GM12864 (cell line): ENCODE measurements around the gene ALDH7A1.
"Not testable (repeated sequence)": the region's sequence is repeated elsewhere in the genome, so short reads cannot be mapped to it uniquely, and the experiment has no call there.

ENCODE experiments used
- DNase-seq: peaks from one replicate; pipeline ENCODE4 v3.0.0-alpha.2; 2011; ENCODE audit warnings: low read depth
- H3K4me3 ChIP-seq: 2 replicates; pipeline ENCODE4 v1.5.1; 2011; ENCODE audit warnings: mild to moderate bottlenecking, low read depth, low read length, control low read depth
- TF ChIP-seq, protein P1 (sequence below): IDR thresholded peaks from 2 replicates; pipeline ENCODE4 v1.5.1; 2011; ENCODE audit warnings: low read depth, mild to moderate bottlenecking, moderate library complexity, low read length, control low read depth, inconsistent platforms; ENCODE audit errors: missing control alignments

Gene ALDH7A1

DNA sequence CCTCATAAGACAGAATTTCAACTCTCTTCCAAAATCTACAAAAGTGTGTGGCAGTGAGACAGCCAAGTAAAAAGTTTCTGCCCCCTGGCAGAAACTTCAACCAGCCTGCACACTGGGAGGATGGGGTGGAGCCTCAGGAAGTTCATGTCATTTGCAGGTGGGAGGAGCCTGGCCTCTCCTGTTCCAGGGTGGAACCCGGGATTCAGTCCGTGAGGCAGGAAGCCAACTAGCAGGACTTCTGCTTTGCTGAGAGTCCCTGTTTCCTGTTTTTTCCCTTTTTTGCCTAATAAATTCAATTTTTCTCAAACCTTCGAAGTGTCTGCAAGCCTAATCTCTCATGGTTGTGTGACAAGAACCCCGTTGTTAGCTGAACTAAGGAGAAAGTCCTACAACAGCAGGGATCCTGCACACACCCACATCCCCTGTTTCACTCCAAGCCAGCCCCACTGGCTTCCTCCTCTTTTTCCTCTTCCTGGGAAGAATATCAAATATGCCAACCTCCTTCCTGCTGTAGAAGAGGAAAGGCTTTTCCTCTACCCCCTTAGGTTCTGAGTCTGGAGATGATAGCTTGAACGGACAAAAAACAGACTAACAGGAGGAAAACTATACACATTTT lies 69.3 kb downstream of the ALDH7A1 start:
- H3K4me3 ChIP-seq, result no peak overlapping the region
- DNase-seq, result no peak
- TF ChIP-seq, protein P1, sequence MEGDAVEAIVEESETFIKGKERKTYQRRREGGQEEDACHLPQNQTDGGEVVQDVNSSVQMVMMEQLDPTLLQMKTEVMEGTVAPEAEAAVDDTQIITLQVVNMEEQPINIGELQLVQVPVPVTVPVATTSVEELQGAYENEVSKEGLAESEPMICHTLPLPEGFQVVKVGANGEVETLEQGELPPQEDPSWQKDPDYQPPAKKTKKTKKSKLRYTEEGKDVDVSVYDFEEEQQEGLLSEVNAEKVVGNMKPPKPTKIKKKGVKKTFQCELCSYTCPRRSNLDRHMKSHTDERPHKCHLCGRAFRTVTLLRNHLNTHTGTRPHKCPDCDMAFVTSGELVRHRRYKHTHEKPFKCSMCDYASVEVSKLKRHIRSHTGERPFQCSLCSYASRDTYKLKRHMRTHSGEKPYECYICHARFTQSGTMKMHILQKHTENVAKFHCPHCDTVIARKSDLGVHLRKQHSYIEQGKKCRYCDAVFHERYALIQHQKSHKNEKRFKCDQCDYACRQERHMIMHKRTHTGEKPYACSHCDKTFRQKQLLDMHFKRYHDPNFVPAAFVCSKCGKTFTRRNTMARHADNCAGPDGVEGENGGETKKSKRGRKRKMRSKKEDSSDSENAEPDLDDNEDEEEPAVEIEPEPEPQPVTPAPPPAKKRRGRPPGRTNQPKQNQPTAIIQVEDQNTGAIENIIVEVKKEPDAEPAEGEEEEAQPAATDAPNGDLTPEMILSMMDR, result no peak

DNA sequence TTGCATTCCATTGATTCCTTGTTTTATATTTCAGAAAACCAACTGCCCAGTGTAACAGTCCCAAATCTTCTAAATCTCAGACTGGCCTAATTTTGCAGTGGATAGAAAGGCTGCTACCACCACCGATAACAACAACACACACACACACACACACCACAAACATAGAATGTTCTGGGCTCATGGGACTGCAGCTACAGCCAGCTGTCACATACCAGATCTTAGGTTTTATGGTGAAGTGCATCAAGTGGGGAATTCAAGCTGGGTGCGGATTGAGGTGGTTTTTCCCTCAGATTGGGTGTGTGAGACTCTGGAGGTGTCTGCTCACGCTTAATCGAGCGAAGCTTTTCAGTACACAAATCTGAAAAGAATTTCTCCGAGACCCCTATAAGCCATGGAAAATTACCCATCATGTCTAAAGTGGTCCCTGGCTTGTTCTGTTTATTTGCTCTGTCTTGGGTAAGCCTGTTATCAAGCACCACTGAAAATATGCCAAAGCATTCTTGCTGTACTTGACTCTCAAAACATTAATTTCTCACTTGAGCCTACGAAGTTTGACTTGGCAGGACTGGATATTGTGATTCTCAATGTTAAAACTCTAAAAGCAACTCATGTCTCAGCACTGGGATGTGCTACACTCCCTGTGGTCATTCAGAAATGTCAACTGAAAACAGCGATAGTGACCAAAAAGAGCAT lies 71.1 kb downstream of the ALDH7A1 start:
- H3K4me3 ChIP-seq, result no peak overlapping the region
- TF ChIP-seq, protein P1, result no peak
- no peak for DNase-seq

DNA sequence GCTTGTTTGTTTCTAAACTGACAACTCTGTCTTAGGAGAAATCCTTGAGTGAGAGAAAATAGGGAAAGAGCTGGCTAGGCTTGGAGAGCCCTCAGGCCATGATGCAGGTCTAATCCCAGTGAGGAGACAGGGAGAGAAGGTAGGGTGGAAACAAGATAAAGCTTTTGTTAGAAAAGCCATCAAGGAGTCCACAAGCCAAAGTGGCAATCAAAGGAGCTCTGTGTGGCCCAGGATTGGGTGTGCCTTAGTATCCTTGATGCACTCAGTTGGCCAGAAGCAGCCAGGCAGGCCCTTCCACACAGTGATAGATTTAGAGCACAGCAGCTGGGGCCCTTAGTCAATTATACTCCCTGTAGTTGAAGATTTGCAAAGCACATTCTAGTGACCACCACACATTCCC lies 73.9 kb downstream of the ALDH7A1 start:
- no peak for DNase-seq
- TF ChIP-seq, protein P1, result no peak
- no peak overlapping the region for H3K4me3 ChIP-seq

DNA sequence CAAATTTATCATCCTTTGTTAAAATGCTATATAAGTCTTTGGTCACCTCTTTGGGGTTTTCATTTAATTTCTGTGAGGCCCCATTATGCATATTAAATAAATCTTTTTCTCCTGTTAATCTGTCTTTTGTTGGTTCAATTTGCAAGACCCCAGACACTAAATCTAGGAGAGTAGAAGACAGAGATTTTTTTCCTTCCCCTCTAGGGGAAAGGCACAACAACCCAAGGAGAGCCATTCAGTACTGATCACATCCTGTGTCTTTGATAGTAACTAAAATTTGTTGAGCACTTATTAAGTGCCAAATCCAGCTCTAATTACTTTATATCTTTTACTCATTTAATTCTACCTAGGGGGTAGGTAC lies 74.4 kb downstream of the ALDH7A1 start:
- TF ChIP-seq, protein P1, result no peak
- DNase-seq, result no peak
- no peak overlapping the region for H3K4me3 ChIP-seq

DNA sequence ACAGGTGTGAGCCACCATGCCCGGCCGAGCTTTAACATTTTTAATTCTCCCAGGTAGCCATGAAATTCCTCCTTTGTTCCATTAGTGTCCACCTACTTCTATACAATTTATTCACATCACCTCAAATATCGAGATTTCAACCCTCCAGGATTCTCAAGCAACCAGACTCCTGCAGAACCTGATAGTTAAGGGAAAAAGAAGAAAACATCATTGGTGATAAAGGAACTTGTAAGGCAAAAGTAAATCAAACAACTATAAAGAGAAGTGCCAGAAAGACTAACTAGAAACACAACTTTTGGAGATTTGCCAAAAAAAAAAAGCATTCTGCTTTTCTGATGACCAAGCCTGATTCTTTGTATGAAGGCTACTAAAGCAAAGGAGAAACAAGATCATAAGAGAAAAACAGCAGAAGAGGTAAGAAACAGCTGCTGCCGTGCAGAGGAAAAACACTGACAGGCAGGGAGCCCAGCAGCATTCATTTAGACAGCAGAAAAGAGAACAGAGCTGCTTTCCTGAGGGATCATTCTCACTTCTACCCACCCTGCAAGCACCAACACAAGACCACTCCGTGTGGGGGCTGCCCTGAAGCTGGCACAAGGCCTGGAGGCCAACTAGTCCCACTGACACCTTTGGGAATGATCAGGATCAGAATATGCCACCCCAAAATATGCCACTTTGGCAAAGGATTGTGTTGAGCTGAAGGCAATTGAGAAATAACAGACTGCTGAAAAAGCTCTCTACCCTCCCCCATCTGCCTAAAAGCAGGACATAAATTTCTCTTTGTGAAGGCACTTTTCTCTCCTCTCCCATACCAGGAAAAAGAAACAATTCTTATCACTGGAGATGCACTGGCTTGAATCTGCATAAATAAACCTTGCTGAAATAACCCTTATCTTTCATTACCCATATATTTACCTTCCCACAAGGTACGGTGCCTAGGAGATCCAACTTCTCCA lies 75.1 kb downstream of the ALDH7A1 start:
- TF ChIP-seq, protein P1, result no peak
- H3K4me3 ChIP-seq, result no peak overlapping the region
- DNase-seq, result no peak

DNA sequence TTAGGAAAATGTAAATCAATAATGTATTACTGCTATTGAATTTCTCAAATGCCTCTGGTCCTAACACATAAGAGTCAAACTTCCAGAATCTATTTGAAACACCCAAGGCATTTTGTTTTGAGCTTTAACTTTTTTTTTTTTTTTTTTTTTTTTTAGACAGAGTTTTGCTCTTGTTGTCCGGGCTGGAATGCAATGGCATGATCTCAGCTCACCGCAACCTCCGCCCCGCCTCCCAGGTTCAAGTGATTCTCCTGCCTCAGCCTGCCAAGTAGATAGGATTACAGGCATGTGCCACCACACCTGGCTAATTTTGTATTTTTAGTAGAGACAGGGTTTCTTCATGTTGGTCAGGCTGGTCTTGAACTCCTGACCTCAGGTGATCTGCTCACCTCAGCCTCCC lies 75.8 kb downstream of the ALDH7A1 start:
- DNase-seq, H3K4me3 ChIP-seq: not testable (repeated sequence)

DNA sequence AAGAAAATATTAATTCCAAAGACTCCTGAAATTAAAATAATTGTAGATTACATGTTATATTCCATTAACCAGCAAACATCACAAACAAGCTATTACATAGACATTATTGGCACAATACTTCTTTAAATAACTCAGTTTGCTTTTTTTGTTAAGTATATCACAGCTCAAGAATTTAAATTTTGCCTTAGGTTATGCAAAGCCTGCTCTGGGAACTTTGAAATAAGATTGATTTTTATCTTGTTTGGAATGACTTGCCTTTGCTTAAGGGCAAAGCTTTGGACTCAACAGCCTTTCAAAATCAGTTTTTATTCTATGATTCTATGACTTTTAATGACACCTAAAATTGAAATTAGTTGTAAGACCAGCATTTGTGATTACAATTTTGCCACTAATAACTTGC lies 78.2 kb downstream of the ALDH7A1 start:
- TF ChIP-seq, protein P1, result no peak
- H3K4me3 ChIP-seq, result no peak overlapping the region
- no peak for DNase-seq
